LoVo (cell line): ENCODE results near the gene SPOPL.

Experiments
- DNase-seq: peaks from one replicate; pipeline ENCODE4 v3.0.0-alpha.2; 2016; ENCODE audit warnings: low spot score

SPOPL gene

DNA sequence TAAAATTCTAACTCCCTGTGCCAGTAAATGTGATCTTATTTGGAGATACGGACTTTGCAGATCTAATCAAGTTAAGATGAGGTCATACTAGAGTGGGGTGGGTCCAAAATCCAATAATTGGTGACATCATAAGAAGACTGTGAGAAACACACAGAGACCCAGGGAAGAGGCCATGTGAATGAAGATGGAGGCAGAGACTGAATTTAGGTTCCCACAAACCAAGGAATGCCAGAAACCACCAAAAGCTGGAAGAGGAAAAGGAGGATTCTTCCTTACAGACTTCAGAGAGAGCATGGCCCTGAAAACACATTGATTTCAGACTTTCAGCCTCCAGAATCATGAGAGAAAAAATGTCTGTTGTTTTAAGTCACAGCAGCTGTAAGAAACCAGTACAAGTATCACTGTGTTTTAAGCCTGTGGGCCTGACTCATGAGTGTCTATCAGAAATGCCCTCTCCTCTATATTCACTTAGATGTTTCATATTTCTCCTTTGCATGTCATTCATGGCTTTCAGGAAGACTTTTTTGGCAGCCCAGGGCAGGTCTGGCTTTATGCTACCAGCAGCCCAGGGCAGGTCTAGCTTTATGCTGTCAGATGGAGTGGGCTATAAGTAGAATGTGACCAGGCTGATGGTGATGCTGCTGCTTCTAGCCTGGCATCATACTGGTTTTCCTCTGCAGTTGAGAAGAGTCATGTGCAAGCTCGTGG, 100.0 kb downstream of the SPOPL start:
- DNase-seq = no peak

- DNase-seq = no peak
These were observed 100.5 kb downstream of the SPOPL start for GRCh38 chr2:138602166-138602460.

DNA sequence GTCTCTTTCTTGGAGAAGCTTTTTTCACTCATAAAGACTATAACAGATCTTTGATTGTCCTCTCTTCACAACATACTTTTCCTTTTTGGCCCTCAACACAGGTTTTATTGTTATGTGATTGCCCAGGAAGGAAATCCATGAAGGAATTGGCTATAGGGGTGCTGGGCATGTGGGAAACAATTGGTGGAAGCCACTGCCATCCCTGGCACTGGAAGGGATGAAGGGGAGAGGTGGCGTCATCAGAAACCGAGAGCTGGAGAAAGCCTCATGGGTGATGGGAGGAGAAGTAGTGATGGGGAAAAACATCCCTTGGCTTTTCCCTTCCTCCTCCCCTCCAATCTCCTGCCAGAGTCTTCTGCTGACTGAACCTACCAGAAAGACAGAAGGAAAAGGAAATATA, 106.2 kb downstream of the SPOPL start:
- no peak for DNase-seq

GRCh38 chr2:138609446-138609845, 107.9 kb downstream of the SPOPL start:
- no peak for DNase-seq

- no peak for DNase-seq
These were observed 108.8 kb downstream of the SPOPL start for GRCh38 chr2:138610201-138610953.

DNA sequence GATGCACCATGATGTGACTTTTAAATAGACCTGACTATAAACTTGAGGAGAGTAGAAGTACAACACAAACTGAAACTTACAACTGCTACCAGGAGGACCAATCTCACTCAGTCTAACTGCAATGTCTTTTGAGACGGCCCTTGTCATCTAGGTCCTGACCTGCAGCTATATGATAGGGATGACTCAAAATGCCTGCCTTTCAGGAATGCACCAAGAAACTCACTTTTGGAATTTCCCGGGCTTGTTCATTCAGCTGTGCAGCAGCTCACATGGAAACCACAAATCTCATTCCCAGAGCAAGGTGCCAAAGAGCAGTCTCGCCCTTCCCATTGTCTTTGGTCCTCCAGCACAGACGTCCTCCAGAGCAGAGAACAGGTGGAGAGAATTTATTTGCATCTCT, 113.7 kb downstream of the SPOPL start:
- DNase-seq = no peak

- DNase-seq = no peak
These were observed 115.5 kb downstream of the SPOPL start for GRCh38 chr2:138617026-138617425.

GRCh38 chr2:138618971-138619370, 117.4 kb downstream of the SPOPL start:
- DNase-seq = no peak

- DNase-seq = no peak
These were observed 118.9 kb downstream of the SPOPL start for GRCh38 chr2:138620431-138620830.

DNA sequence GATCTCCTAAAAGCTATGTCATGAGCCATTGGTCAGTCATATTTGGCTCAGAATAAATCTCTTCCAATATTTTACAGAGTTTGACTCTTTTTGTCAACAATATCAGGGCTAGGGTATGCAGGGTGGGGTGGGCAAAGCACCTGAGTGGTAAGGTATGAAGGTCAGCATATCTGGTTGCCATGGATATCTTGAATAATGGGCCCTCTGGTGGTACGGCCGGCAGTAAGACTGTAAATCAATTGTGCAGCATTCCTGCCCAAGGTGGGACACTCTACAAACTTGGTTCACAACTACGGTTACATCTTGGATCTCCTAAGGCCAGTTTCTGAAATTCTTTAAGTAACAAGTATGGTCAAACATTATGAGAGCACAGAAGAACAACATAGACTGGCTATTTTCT, 119.6 kb downstream of the SPOPL start:
- DNase-seq = no peak

- no peak for DNase-seq
These were observed 121.0 kb downstream of the SPOPL start for GRCh38 chr2:138622613-138623012.
